HG03378 (cell line): ENCODE measurements around the gene SEMA3A.
"Not testable (repeated sequence)": the region's sequence is repeated elsewhere in the genome, so short reads cannot be mapped to it uniquely, and the experiment has no call there.

ENCODE experiments used
- ATAC-seq: cut with Tn5 transposase; IDR thresholded peaks from one replicate; pipeline ENCODE4 v1.9.1; 2021; ENCODE audit warnings: mild to moderate bottlenecking, moderate library complexity; ENCODE audit not compliant: unreplicated experiment

SEMA3A gene

DNA sequence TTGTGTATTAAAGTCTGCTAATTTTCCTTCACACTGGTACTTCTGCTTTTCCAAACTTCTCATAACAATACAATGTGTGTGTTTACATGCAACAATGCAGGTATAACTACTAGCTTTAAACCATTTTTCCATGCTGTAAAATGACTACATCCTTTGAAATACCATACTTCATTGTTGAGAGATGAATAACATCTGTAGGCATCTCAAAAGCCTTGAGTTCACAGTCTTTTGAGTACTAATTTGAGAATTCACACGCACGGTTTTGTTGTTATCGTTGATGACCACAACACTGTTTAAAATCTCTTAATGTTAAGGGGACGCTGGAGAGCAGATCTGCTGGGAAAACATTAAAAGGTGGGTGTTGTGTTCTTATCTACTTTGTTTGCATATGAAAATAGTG, 37.4 kb downstream of the SEMA3A start:
- ATAC-seq, result no peak

GRCh38 chr7:84154991-84155781, 39.4 kb downstream of the SEMA3A start:
- ATAC-seq, result no peak

DNA sequence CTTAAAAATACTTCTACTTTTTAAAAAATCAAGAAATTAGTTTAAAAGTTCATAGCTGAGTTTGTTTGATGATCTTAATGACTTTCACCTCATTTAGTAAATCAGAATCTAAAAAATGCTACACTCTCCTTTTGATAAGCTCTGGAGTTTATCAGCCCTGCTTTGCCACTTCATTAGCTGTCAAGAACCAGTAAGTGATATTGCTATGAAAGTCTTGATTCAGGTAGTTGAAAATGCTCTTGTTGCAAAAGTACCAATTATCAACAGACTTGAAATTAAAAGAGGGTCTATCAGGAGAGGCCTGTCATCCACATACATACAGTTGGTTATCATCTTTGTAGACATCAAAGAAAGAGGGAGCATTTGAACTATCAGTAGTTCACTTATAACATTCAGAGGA, 41.6 kb downstream of the SEMA3A start:
- ATAC-seq, result no peak

DNA sequence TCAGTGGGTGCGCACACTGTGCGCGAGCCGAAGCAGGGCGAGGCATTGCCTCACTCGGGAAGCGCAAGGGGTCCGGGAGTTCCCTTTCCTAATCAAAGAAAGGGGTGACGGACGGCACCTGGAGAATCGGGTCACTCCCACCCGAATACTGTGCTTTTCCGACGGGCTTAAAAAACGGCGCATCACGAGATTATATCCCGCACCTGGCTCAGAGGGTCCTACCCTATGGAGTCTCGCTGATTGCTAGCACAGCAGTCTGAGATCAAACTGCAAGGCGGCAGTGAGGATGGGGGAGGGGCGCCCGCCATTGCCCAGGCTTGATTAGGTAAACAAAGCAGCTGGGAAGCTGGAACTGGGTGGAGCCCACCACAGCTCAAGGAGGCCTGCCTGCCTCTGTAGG, 44.2 kb downstream of the SEMA3A start:
- not testable (repeated sequence) for ATAC-seq

DNA sequence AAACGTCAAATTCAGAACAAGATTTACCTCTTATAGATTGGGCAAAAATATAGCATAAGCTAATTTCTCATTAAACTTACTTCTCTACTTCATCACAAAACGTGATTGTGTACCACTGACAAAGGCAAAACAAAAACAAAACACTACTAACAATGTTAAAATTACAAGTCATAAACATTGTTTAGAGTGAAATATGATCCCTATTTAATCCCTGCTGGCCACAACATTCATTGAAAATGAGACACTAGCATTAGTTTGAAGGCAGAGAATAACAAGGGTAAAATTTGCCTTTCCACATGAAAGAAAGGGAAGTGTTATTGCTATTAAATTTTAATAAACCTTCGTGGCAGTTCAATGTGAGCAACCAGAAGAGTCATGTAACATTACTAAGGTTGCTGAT, 45.0 kb downstream of the SEMA3A start:
- ATAC-seq, result no peak

- no peak for ATAC-seq
Measured at GRCh38 chr7:84145892-84146291, 48.7 kb downstream of the SEMA3A start.

GRCh38 chr7:84144935-84145334, 49.7 kb downstream of the SEMA3A start:
- no peak for ATAC-seq

DNA sequence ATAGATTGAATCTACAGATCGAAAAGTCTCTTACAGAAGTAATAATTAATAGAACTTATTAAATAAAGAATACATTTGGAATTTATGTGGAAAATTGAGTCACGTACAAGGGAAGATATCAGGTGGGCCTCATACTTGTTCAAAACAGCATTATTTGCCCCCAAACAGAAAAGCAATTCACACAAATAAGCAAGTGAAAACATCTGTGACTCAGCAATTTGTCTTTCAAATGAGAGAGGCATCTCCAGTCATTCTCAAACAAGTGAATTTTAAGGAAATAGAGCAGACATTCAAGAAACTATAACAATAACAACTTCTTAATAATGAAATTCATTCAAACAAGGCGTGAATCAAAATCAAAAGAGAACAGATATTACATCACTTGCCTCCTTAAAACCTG, 50.1 kb downstream of the SEMA3A start:
- no peak for ATAC-seq

GRCh38 chr7:84142726-84143125, 51.9 kb downstream of the SEMA3A start:
- ATAC-seq, result no peak

DNA sequence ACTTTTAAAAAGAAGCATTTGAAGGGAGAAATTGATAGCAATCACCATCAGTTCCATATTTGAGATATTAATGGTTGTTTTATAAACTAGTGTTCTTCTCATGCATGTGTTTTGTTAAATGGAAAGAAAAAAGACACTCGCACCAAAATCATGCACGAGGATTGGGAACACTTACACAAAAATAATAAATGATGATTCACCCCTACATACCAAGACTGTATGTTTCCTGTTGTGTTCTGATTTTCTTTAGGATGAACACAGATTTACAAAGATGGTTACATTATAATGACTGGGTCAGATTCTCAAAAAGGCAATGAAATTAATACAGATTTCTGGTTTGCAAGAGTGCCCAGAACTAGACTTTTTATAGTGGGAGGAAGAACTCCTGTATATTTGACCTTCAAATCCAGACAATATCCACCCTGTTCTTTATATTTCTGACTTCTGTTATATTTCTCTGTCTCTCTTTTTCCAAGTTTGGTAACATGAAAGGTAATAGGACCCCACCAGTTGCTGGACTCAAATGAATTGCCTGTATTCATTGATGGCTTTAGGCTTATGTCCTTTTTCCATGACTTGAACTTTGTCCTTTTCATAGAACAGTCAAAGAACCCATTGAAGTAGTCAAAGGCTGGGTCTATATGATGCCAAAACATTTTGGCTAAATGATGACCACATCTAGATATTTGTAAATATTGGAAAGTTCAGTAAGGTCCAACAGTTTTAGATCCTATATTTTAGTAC, 54.4 kb downstream of the SEMA3A start:
- no peak for ATAC-seq

GRCh38 chr7:84138411-84138810, 56.2 kb downstream of the SEMA3A start:
- no peak for ATAC-seq

GRCh38 chr7:84137812-84138211, 56.8 kb downstream of the SEMA3A start:
- no peak for ATAC-seq

GRCh38 chr7:84136809-84137208, 57.8 kb downstream of the SEMA3A start:
- no peak for ATAC-seq

DNA sequence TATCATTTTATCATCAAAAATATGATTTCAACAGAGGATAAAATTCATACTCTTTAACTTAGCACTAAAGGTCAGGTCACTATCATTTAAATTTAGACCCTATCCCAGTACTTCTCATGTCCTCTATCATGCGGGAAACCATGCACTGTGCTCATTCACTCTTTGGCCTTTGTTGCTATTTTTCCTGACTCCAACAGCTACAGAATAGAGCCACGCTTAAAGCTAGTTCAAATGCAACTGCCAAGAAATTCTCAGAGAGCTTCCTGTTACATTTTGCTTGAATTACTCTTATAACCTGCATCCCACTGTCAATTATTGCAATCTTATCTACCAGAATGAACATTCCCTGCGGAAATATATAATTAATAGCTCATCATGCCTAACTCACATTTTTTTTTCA, 58.3 kb downstream of the SEMA3A start:
- ATAC-seq, result no peak

DNA sequence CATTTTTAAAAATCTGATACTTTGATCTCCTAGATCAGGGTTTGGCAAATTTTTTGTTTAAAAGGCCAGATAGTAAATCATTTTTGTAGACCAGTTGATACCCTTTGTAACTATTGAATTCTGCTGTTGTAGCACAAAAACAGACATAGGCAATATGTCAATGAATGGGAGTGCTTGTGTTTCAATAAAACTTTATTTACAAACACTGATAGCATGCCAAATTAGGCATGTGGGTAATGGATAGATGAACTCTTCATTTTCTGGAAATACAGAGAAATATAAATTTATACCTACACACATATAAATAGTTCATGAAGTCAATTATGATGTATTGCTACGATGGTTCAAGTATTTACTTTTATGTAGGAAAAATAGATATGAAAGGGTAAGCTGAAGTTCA, 60.4 kb downstream of the SEMA3A start:
- ATAC-seq, result no peak

DNA sequence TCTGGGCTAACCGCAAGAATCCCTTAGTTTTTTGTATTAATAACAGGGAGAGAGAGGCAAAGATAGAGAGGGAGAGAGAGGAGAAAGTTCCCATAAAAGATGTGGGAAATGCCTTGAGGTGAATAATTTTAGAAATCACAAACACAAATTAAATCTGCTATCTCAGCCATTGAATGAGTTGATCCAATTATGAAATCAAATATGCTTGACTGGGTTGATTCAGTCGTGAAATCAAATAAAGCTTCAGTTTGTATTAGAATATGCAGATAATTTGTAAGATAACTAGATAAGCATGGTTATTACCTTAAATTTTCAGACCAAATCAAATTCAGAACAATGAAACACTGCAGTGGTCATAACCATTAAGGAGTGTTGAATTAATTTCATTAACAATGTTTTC, 68.9 kb downstream of the SEMA3A start:
- ATAC-seq, result no peak

- ATAC-seq, result no peak
Measured at GRCh38 chr7:84123965-84124547, 70.5 kb downstream of the SEMA3A start.

GRCh38 chr7:84122582-84123360, 71.8 kb downstream of the SEMA3A start:
- no peak for ATAC-seq

GRCh38 chr7:84117304-84117703, 77.3 kb downstream of the SEMA3A start:
- no peak for ATAC-seq

DNA sequence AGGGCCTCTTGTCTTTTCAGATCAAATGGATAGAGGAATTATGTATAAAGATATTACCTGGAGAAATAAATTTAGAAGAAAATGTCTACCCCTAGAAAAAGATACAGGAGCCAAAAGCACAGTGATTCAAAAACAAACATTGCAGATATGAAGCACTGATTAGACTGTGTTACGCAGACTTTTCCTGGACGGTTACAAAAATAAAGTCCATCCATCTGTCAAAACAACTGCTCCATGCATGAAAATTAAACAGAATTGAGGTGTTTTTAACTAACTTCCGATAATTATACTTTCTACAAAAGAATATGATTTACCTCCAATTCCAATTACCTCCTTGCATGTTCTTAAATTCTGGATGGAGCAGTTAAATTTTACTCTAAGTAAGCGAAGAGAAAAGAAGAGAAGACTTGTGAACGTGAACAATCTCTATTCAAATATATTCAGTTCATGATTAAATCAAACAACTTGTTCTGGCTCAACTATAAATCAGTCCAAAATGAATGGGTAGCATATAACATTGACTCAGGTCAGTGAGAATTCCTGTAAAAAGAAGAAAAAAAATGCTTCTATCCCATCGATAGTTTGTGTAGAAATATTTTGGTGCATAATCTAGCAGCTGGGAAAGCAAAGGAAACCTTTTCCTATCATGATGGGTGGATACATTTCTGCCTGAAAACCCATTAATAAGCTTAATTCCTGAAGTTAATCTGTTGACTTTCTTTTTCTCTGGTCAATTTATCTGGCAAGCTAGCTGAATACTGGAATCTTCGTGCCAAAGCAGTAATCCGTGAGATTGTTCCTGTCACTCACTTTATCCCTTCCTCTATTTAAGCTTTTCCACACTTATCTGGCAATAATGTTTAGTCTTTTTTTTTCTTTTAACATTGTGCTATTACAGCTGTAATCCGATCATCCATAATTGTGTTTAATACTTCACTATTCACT, 80.4 kb downstream of the SEMA3A start:
- no peak for ATAC-seq
